GM23248 (cell line): ENCODE results near the gene DKK1.

Experiments used
- EZH2 ChIP-seq: fragments of 200-600 bp; sonication (generic); IDR thresholded peaks from 2 replicates; pipeline ENCODE4 v1.6.1; 2018; ENCODE audit warnings: antibody characterized with exemption, mild to moderate bottlenecking; ENCODE audit not compliant: insufficient read depth, poor library complexity, severe bottlenecking
- EZH2phosphoT487 ChIP-seq: fragments of 200-600 bp; sonication (generic); IDR thresholded peaks from 2 replicates; pipeline ENCODE4 v1.6.1; 2018; ENCODE audit warnings: antibody characterized with exemption, moderate library complexity, mild to moderate bottlenecking, low read depth; ENCODE audit not compliant: insufficient read depth

DNA sequence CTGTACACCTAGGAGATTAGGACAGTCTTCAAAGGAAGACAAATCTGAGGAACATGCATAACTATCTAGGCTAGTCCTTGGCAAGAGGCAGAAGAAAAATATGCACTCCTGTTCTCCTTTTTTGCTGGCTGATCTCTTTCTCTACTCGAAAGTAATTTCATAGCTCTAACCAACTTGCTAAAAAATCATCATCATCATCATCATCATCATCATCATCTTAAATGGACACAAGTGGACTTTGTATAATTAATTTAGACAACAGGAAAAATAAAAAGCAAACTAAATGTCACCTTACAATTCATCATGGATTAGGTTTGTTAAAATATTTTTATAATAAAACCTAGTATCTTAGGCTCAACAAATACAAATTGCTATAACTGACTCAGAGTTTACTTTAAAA is 47.2 kb upstream of the DKK1 start:
- TF ChIP-seq EZH2 (no peak), EZH2phosphoT487 (no peak)
